ENCODE measurements around the gene IRS1.
A peak's percentile ranks its signal among the peaks of the same experiment; 100 is the strongest.

IRS1 gene

GRCh38 chr2:226777611-226778010, 22.0 kb downstream of the IRS1 start:
- no peak for DNase-seq (ENCODE audit: low read depth)
- H3K4me3 ChIP-seq (ENCODE audit: low read length), result no peak overlapping the region
- TF ChIP-seq, protein P1, sequence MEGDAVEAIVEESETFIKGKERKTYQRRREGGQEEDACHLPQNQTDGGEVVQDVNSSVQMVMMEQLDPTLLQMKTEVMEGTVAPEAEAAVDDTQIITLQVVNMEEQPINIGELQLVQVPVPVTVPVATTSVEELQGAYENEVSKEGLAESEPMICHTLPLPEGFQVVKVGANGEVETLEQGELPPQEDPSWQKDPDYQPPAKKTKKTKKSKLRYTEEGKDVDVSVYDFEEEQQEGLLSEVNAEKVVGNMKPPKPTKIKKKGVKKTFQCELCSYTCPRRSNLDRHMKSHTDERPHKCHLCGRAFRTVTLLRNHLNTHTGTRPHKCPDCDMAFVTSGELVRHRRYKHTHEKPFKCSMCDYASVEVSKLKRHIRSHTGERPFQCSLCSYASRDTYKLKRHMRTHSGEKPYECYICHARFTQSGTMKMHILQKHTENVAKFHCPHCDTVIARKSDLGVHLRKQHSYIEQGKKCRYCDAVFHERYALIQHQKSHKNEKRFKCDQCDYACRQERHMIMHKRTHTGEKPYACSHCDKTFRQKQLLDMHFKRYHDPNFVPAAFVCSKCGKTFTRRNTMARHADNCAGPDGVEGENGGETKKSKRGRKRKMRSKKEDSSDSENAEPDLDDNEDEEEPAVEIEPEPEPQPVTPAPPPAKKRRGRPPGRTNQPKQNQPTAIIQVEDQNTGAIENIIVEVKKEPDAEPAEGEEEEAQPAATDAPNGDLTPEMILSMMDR (IDR thresholded peaks at IDR 0.05; ENCODE audit: insufficient read depth, low read depth, low read length, missing control alignments), result no peak

DNA sequence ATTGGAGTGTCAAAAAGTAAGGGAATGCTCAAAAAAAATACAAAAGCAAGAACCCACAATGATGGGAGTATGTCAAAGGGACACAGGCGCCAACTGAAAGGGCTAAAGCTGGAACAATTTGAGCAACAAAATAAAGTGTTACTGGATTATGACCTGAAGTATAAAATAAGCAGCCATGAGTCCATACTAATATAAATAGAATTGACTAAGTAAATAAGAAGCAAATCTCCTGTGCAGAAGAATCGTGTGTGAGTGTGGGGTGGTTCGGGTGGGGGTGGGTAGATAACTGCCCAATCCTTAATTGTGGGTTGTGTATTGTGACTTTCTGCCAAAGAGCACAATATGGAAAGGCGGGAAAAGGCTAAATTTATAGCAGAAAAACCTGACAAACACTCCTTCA, 23.5 kb downstream of the IRS1 start:
- no peak for DNase-seq (ENCODE audit: low read depth)
- TF ChIP-seq, protein P1 (IDR thresholded peaks at IDR 0.05; ENCODE audit: insufficient read depth, low read depth, low read length, missing control alignments), result no peak

GRCh38 chr2:226775032-226775509, 24.5 kb downstream of the IRS1 start:
- TF ChIP-seq, protein P1 (IDR thresholded peaks at IDR 0.05; ENCODE audit: insufficient read depth, low read depth, low read length, missing control alignments), result no peak
- DNase-seq (ENCODE audit: low read depth), result no peak
- no peak overlapping the region for H3K4me3 ChIP-seq (ENCODE audit: low read length)

More for the DNA sequence above, 23.5 kb downstream of the IRS1 start:
- no peak overlapping the region for H3K4me3 ChIP-seq (ENCODE audit: low read length)

- H3K4me3 ChIP-seq (ENCODE audit: low read length), result no peak overlapping the region
- DNase-seq (ENCODE audit: low read depth), result peak; percentile 54
- TF ChIP-seq, protein P1 (IDR thresholded peaks at IDR 0.05; ENCODE audit: insufficient read depth, low read depth, low read length, missing control alignments), result no peak
Observed at GRCh38 chr2:226773291-226773690, 26.3 kb downstream of the IRS1 start.

DNA sequence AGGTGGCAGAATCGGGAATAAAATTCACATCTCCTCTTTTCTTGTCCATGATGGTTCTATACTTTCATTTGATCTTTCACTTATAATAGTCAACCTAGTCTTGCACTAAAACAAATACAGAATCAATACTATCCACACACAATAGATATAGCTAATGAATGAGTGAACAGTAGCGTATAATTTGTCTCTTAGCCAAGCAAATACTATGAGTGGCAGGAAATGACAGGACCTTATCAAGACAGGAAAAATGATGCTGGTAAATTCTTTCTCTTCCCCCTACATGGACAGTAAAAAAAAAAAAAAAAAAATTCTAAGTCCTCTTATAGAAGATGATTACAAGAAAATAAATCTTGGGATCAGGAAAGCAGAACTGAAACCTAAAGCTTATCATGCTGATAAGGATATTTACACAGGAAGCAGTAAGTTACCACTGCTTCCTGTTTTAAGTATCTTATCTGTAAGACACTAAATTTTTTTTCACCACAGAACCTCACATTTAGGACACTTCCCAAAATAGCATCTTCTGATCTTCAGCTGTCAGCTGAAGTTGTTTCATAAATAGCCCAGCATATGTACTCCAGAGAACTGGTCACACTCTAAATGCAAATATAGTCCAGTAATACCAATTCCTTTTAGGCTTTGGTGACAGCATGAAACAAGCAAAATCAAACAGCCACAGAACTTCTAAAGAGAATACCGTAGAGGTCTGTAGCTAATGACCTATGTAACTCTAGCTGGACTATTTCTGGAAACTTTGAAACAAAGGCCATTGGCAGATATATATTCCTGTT, 27.0 kb downstream of the IRS1 start:
- DNase-seq (ENCODE audit: low read depth), result no peak
- H3K4me3 ChIP-seq (ENCODE audit: low read length), result no peak overlapping the region
- TF ChIP-seq, protein P1 (IDR thresholded peaks at IDR 0.05; ENCODE audit: insufficient read depth, low read depth, low read length, missing control alignments), result no peak

DNA sequence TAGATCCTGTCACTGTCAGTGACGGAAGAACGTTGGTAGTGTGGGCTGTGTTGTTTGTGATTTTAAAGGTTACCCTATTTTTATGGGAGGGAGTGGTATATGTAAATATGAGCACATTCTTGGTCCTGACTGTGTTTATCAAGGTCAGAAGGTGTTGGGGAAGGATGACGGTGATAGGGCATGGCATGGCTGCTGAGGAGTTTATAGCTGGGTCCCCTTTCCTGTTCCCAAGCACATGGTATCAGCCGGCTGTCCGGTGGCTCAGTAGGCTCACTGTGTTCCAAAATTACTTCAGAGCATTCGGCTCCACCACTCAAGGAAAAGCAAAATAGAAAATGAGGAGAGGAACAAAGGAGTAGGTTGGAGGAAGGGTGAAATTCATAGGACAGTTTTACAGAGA, 28.6 kb downstream of the IRS1 start:
- DNase-seq (ENCODE audit: low read depth), result no peak
- TF ChIP-seq, protein P1 (IDR thresholded peaks at IDR 0.05; ENCODE audit: insufficient read depth, low read depth, low read length, missing control alignments), result no peak
- no peak overlapping the region for H3K4me3 ChIP-seq (ENCODE audit: low read length)
